Activated CD4-positive, CD25-positive, alpha-beta regulatory T cell treated with anti-CD3 and anti-CD28 coated beads, Interleukin-2, amount 50 U/mL, for 72 hours (primary cell): ENCODE results near the gene SETD2.
"Not testable (repeated sequence)": the region's sequence is repeated elsewhere in the genome, so short reads cannot be mapped to it uniquely, and the experiment has no call there.

Source experiments
- DNase-seq: peaks from one replicate; pipeline ENCODE4 v3.0.0; 2021

Gene SETD2

GRCh38 chr3:47151836-47152235 is 12.1 kb downstream of the SETD2 start:
- no peak for DNase-seq

GRCh38 chr3:47149339-47149933 is 14.5 kb downstream of the SETD2 start:
- DNase-seq, result no peak

GRCh38 chr3:47145272-47145671 is 18.6 kb downstream of the SETD2 start:
- no peak for DNase-seq

- DNase-seq, result no peak
Observed at GRCh38 chr3:47143068-47143467, 20.8 kb downstream of the SETD2 start.

GRCh38 chr3:47142536-47142935 is 21.4 kb downstream of the SETD2 start:
- not testable (repeated sequence) for DNase-seq

- not testable (repeated sequence) for DNase-seq
Observed at GRCh38 chr3:47140973-47141461, 22.9 kb downstream of the SETD2 start.

- not testable (repeated sequence) for DNase-seq
Observed at GRCh38 chr3:47140553-47140952, 23.4 kb downstream of the SETD2 start.

GRCh38 chr3:47134311-47134710 is 29.6 kb downstream of the SETD2 start:
- DNase-seq, result no peak

- no peak for DNase-seq
Observed at GRCh38 chr3:47133641-47134040, 30.3 kb downstream of the SETD2 start.

GRCh38 chr3:47130557-47130956 is 33.4 kb downstream of the SETD2 start:
- DNase-seq, result no peak

GRCh38 chr3:47128137-47128536 is 35.8 kb downstream of the SETD2 start:
- no peak for DNase-seq

GRCh38 chr3:47123857-47124256 is 40.1 kb downstream of the SETD2 start:
- no peak for DNase-seq

GRCh38 chr3:47121409-47121808 is 42.5 kb downstream of the SETD2 start:
- no peak for DNase-seq

- no peak for DNase-seq
Observed at GRCh38 chr3:47120138-47120537, 43.8 kb downstream of the SETD2 start.

GRCh38 chr3:47119387-47119786 is 44.5 kb downstream of the SETD2 start:
- DNase-seq, result not testable (repeated sequence)

GRCh38 chr3:47117807-47118364 is 46.0 kb downstream of the SETD2 start:
- DNase-seq, result no peak

GRCh38 chr3:47115524-47115923 is 48.4 kb downstream of the SETD2 start:
- not testable (repeated sequence) for DNase-seq

GRCh38 chr3:47113669-47114365 is 50.1 kb downstream of the SETD2 start:
- no peak for DNase-seq

GRCh38 chr3:47112997-47113396 is 50.9 kb downstream of the SETD2 start:
- DNase-seq, result no peak

- no peak for DNase-seq
Observed at GRCh38 chr3:47109393-47109792, 54.5 kb downstream of the SETD2 start.

- no peak for DNase-seq
Observed at GRCh38 chr3:47108546-47108945, 55.4 kb downstream of the SETD2 start.

GRCh38 chr3:47104259-47104658 is 59.7 kb downstream of the SETD2 start:
- DNase-seq, result no peak

- no peak for DNase-seq
Observed at GRCh38 chr3:47103619-47104018, 60.3 kb downstream of the SETD2 start.

- DNase-seq, result no peak
Observed at GRCh38 chr3:47102081-47102600, 61.8 kb downstream of the SETD2 start.
